ENCODE data around the gene IL34. TPM values are rescaled to one million over a fixed set of nuclear protein-coding genes. Genes with fewer than 3 reads are reported as not detected.

The IL34 gene
- total and polyA plus RNA-seq, 2 of the 13 experiments (the other 11 are each of a cell fraction or from before 2014, with no cell fraction given), result 1.2 to 1.3 TPM

DNA sequence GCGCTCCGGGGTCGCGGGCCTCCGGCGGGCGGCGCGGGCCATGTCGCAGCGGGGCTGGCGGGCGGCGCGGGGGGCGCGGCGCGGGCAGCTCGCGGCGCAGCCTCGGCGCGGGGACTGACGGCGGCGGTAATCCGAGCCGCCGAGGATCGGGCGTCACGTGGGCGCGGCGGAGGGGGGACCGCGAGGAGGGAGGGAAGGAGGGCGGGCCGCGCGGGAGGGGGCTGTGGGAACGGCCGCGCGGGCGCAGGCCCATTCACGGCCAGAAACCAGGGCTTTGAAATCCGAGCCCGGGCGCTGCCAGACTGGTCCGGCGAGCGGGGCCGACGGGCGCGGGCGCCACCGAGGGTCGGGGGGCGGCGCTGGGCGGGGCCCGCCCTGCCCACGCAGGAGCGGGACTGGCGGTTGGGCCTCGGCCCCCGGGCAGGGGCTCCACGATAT lies 39.6 kb downstream of the IL34 start, which contains the start of gene MTSS2 (continued):
- TF ChIP-seq, protein P1, sequence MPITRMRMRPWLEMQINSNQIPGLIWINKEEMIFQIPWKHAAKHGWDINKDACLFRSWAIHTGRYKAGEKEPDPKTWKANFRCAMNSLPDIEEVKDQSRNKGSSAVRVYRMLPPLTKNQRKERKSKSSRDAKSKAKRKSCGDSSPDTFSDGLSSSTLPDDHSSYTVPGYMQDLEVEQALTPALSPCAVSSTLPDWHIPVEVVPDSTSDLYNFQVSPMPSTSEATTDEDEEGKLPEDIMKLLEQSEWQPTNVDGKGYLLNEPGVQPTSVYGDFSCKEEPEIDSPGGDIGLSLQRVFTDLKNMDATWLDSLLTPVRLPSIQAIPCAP (CRISPR knock-in tag; IDR thresholded peaks at IDR 0.05; ENCODE audit: low read depth), result no peak
- TF ChIP-seq ZC3H13 (CRISPR knock-in tag; IDR thresholded peaks at IDR 0.05), result peak; percentile 90
- TF ChIP-seq SMC3 (IDR thresholded peaks at IDR 0.05; ENCODE audit: low read length), result no peak
- peak; percentile 75 for TF ChIP-seq BHLHE40 (IDR thresholded peaks at IDR 0.05; ENCODE audit: low read length)
- no peak for TF ChIP-seq NR2C2 (CRISPR knock-in tag; IDR thresholded peaks at IDR 0.05; ENCODE audit: borderline replicate concordance)
- no peak for TF ChIP-seq ZNF737 (CRISPR knock-in tag; IDR thresholded peaks at IDR 0.05; ENCODE audit: borderline replicate concordance)
- TF ChIP-seq, protein P2, sequence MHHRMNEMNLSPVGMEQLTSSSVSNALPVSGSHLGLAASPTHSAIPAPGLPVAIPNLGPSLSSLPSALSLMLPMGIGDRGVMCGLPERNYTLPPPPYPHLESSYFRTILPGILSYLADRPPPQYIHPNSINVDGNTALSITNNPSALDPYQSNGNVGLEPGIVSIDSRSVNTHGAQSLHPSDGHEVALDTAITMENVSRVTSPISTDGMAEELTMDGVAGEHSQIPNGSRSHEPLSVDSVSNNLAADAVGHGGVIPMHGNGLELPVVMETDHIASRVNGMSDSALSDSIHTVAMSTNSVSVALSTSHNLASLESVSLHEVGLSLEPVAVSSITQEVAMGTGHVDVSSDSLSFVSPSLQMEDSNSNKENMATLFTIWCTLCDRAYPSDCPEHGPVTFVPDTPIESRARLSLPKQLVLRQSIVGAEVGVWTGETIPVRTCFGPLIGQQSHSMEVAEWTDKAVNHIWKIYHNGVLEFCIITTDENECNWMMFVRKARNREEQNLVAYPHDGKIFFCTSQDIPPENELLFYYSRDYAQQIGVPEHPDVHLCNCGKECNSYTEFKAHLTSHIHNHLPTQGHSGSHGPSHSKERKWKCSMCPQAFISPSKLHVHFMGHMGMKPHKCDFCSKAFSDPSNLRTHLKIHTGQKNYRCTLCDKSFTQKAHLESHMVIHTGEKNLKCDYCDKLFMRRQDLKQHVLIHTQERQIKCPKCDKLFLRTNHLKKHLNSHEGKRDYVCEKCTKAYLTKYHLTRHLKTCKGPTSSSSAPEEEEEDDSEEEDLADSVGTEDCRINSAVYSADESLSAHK (CRISPR knock-in tag; IDR thresholded peaks at IDR 0.05; ENCODE audit: borderline replicate concordance), result no peak
- TF ChIP-seq, protein P3, sequence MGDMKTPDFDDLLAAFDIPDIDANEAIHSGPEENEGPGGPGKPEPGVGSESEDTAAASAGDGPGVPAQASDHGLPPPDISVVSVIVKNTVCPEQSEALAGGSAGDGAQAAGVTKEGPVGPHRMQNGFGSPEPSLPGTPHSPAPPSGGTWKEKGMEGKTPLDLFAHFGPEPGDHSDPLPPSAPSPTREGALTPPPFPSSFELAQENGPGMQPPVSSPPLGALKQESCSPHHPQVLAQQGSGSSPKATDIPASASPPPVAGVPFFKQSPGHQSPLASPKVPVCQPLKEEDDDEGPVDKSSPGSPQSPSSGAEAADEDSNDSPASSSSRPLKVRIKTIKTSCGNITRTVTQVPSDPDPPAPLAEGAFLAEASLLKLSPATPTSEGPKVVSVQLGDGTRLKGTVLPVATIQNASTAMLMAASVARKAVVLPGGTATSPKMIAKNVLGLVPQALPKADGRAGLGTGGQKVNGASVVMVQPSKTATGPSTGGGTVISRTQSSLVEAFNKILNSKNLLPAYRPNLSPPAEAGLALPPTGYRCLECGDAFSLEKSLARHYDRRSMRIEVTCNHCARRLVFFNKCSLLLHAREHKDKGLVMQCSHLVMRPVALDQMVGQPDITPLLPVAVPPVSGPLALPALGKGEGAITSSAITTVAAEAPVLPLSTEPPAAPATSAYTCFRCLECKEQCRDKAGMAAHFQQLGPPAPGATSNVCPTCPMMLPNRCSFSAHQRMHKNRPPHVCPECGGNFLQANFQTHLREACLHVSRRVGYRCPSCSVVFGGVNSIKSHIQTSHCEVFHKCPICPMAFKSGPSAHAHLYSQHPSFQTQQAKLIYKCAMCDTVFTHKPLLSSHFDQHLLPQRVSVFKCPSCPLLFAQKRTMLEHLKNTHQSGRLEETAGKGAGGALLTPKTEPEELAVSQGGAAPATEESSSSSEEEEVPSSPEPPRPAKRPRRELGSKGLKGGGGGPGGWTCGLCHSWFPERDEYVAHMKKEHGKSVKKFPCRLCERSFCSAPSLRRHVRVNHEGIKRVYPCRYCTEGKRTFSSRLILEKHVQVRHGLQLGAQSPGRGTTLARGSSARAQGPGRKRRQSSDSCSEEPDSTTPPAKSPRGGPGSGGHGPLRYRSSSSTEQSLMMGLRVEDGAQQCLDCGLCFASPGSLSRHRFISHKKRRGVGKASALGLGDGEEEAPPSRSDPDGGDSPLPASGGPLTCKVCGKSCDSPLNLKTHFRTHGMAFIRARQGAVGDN (CRISPR knock-in tag; IDR thresholded peaks at IDR 0.05), result peak; percentile 40
- no peak for TF ChIP-seq YEATS2 (CRISPR knock-in tag; IDR thresholded peaks at IDR 0.05; ENCODE audit: borderline replicate concordance)
- TF ChIP-seq, protein P4, sequence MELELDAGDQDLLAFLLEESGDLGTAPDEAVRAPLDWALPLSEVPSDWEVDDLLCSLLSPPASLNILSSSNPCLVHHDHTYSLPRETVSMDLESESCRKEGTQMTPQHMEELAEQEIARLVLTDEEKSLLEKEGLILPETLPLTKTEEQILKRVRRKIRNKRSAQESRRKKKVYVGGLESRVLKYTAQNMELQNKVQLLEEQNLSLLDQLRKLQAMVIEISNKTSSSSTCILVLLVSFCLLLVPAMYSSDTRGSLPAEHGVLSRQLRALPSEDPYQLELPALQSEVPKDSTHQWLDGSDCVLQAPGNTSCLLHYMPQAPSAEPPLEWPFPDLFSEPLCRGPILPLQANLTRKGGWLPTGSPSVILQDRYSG (CRISPR knock-in tag; IDR thresholded peaks at IDR 0.05), result peak; percentile 63; the same call in 1 of the 2 replicates
- TF ChIP-seq EZH2 (conservative IDR thresholded peaks at IDR 0.05; ENCODE audit: low read depth, low read length), result no peak
- TF ChIP-seq ETV5 (CRISPR knock-in tag; IDR thresholded peaks at IDR 0.05; ENCODE audit: borderline replicate concordance), result no peak
- TF ChIP-seq ZFP41 (CRISPR knock-in tag; IDR thresholded peaks at IDR 0.05; ENCODE audit: borderline replicate concordance), result no peak
- TF ChIP-seq POLR2AphosphoS5 (IDR thresholded peaks at IDR 0.05; ENCODE audit: low read depth, low read length), result peak; percentile 37; the same call in 1 of the 2 replicates
- TF ChIP-seq NR3C1 (CRISPR knock-in tag; IDR thresholded peaks at IDR 0.05), result no peak
- TF ChIP-seq RBM39 (IDR thresholded peaks at IDR 0.05; ENCODE audit: low read depth, low read length, poor library complexity, severe bottlenecking), result no peak
- TF ChIP-seq HDAC1 (CRISPR knock-in tag; IDR thresholded peaks at IDR 0.05), result peak; percentile 15; the same call in 1 of the 2 replicates
- no peak for TF ChIP-seq MTF1 (CRISPR knock-in tag; IDR thresholded peaks at IDR 0.05)
- no peak; the same call in 1 of the 2 replicates for TF ChIP-seq SMAD1 (CRISPR knock-in tag; IDR thresholded peaks at IDR 0.05; ENCODE audit: borderline replicate concordance, low read depth)
- no peak for TF ChIP-seq GTF2F1 (IDR thresholded peaks at IDR 0.05; ENCODE audit: low read length)
- no peak for TF ChIP-seq RFX1 (IDR thresholded peaks at IDR 0.05)
- no peak for TF ChIP-seq TBX3 (IDR thresholded peaks at IDR 0.05; ENCODE audit: borderline replicate concordance)
- no peak for TF ChIP-seq ZNF780A (CRISPR knock-in tag; IDR thresholded peaks at IDR 0.05)
- TF ChIP-seq HOXA3 (CRISPR knock-in tag; IDR thresholded peaks at IDR 0.05), result peak; percentile 89
